Vagina (tissue), 2 donors: ENCODE results near the gene SAMD14. TPM values are rescaled to one million over a fixed set of nuclear protein-coding genes. Genes with fewer than 3 reads are reported as not detected.

Experiments
- DNase-seq, 2 donors: peaks; one replicate each; pipeline ENCODE4 v3.0.0-alpha.2; 2017; ENCODE audit errors: extremely low spot score in 2 of 2
- H3K27ac ChIP-seq: fragments of 200-600 bp; sonication (generic); one replicate; pipeline ENCODE4 v1.5.1; 2019
- H3K27me3 ChIP-seq: fragments of 200-600 bp; sonication (generic); one replicate; pipeline ENCODE4 v1.5.1; 2019
- H3K36me3 ChIP-seq, 2 donors: fragments of 200-600 bp; sonication (generic); one replicate each; pipeline ENCODE4 v1.5.1; 2017 to 2019
- H3K4me1 ChIP-seq: fragments of 200-600 bp; sonication (generic); one replicate; pipeline ENCODE4 v1.5.1; 2019
- H3K4me3 ChIP-seq, 2 donors: fragments of 200-600 bp; sonication (generic); 1 replicate in 1 of 2; 2 replicates in 1 of 2; pipeline ENCODE4 v1.5.1; 2016 to 2019
- H3K9me3 ChIP-seq: fragments of 200-600 bp; sonication (generic); one replicate; pipeline ENCODE4 v1.5.1; 2019
- CTCF ChIP-seq, 3 experiments: fragments of 450-650 bp in 2 of 3; fragments of 200-600 bp in 1 of 3; sonication (generic) in 1 of 3; IDR thresholded peaks; one replicate each; pipeline ENCODE4 v1.5.1; 2017 to 2019; ENCODE audit warnings: antibody characterized with exemption in 3 of 3, mild to moderate bottlenecking in 2 of 3, moderate library complexity in 2 of 3
- POLR2A ChIP-seq, 2 donors: fragments of 450-650 bp; IDR thresholded peaks; one replicate each; pipeline ENCODE4 v1.6.1; 2017; ENCODE audit warnings: antibody characterized with exemption in 2 of 2, mild to moderate bottlenecking in 2 of 2, moderate library complexity in 2 of 2
- POLR2AphosphoS5 ChIP-seq, 2 donors: sonication (generic); formaldehyde crosslinking; IDR thresholded peaks; one replicate each; pipeline ENCODE4 v1.9.0; 2017; ENCODE audit warnings: antibody characterized with exemption in 2 of 2, mild to moderate bottlenecking in 2 of 2, low read depth in 1 of 2; ENCODE audit not compliant: insufficient read depth in 1 of 2
- intact Hi-C: fragments of 100-400 bp; cut with DNase I; formaldehyde crosslinking; loops from one replicate; pipeline ENCODE4 v1.15.1; 2023
- total RNA-seq: library from RNA; depleted of rRNA; stranded (reverse); fragments of >200 nt; gene quantifications from one replicate; pipeline ENCODE4 v1.2.3, GENCODE V29; 2016

SAMD14 gene
- total RNA-seq, 1 donor from 2014 or later, result 4.4 TPM

DNA sequence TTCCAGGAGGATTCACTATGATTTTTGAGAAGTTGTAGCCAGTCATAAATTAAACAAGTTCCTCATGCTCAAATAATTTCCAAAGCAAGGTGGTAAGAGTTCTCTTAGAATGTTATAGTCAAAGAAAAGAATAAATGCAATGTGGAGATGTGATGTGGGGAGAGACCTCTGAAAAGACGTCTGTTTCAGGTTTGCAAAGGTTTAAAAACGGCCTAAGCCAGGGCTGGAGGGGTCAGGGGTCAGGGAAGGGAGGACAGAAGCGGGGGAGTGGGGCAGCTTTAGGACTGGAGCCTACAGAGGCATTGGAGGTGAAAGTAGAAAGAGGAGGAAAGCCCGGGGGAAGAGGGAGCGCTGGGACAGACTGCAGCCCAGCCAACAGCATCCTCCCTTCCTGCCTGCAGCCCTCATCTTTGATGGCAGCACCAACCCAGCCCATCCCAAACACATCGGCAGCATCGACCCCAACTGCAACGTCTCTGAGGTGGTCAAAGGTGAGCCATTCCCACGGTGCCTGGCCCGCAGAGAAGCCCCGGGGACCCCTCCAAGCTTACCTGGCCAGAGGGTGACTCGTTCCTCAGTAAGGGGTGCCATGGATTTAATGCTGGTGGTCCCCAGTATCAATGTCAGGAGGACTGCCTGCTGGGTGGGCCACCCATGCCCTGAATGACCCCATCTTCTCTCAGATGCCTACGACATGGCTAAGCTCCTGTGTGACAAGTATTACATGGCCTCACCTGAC lies 23.4 kb downstream of the SAMD14 start:
- H3K36me3 ChIP-seq, result peaks cover 0 to 47% of the 10 kb centered on the region in 2 donors
- DNase-seq, result no peak

GRCh38 chr17:50105811-50106210 lies 24.1 kb downstream of the SAMD14 start:
- Histone ChIP-seq H3K4me1 (peaks cover 32% of the 10 kb centered on the region), H3K27ac (no peak overlapping the region), H3K9me3 (no peaks in the 10 kb centered on the region), H3K4me3 (no peak overlapping the region), H3K27me3 (no peaks in the 10 kb centered on the region), H3K36me3 (peaks cover 0 to 45% of the 10 kb centered on the region in 2 donors)
- no peak for DNase-seq
- intact Hi-C loops, result no loop called here
- TF ChIP-seq POLR2AphosphoS5 (IDR thresholded peaks at IDR 0.05; ENCODE audit: insufficient read depth in 1 of 2, low read depth in 1 of 2), result no peak
- TF ChIP-seq CTCF (IDR thresholded peaks at IDR 0.05), result no peak
- no peak for TF ChIP-seq POLR2A (IDR thresholded peaks at IDR 0.05)

More for the DNA sequence above, 23.4 kb downstream of the SAMD14 start:
- Histone ChIP-seq H3K27ac (no peak overlapping the region), H3K4me3 (no peak overlapping the region), H3K4me1 (peaks cover 29% of the 10 kb centered on the region), H3K27me3 (no peaks in the 10 kb centered on the region), H3K9me3 (no peaks in the 10 kb centered on the region)
- intact Hi-C loops, result no loop called here
- no peak for TF ChIP-seq POLR2AphosphoS5 (IDR thresholded peaks at IDR 0.05; ENCODE audit: insufficient read depth in 1 of 2, low read depth in 1 of 2)
- no peak for TF ChIP-seq POLR2A (IDR thresholded peaks at IDR 0.05)
- no peak for TF ChIP-seq CTCF (IDR thresholded peaks at IDR 0.05)

- peaks cover 49% of the 10 kb centered on the region for H3K4me1 ChIP-seq
- H3K36me3 ChIP-seq, result peaks cover 0 to 29% of the 10 kb centered on the region in 2 donors
- TF ChIP-seq POLR2A (IDR thresholded peaks at IDR 0.05) (no peak), POLR2AphosphoS5 (IDR thresholded peaks at IDR 0.05; ENCODE audit: insufficient read depth in 1 of 2, low read depth in 1 of 2) (no peak)
- no peaks in the 10 kb centered on the region for H3K27me3 ChIP-seq
- H3K4me3 ChIP-seq, result no peak overlapping the region
- no peak for DNase-seq
- H3K9me3 ChIP-seq, result no peaks in the 10 kb centered on the region
- intact Hi-C loops, result no loop called here
- peak overlapping the region; percentile 87 for H3K27ac ChIP-seq
These were observed 26.0 kb downstream of the SAMD14 start for GRCh38 chr17:50103941-50104340.

- H3K4me1 ChIP-seq, result peaks cover 49% of the 10 kb centered on the region
- H3K4me3 ChIP-seq, result no peak overlapping the region
- H3K27me3 ChIP-seq, result no peaks in the 10 kb centered on the region
- TF ChIP-seq POLR2AphosphoS5 (IDR thresholded peaks at IDR 0.05; ENCODE audit: insufficient read depth in 1 of 2, low read depth in 1 of 2) (no peak), POLR2A (IDR thresholded peaks at IDR 0.05) (no peak), CTCF (IDR thresholded peaks at IDR 0.05) (no peak)
- peak overlapping the region; percentile 87 for H3K27ac ChIP-seq
- intact Hi-C loops, result no loop called here
- H3K9me3 ChIP-seq, result no peaks in the 10 kb centered on the region
- peaks cover 0 to 23% of the 10 kb centered on the region in 2 donors for H3K36me3 ChIP-seq
- DNase-seq, result no peak
These were observed 26.7 kb downstream of the SAMD14 start for GRCh38 chr17:50103252-50103651.

GRCh38 chr17:50102164-50102991 lies 27.6 kb downstream of the SAMD14 start:
- Histone ChIP-seq H3K27ac (peak overlapping the region; percentile 87), H3K4me3 (peak overlapping the region in 1 of 2 donors; percentile 4), H3K9me3 (no peaks in the 10 kb centered on the region), H3K4me1 (peaks cover 51% of the 10 kb centered on the region), H3K27me3 (no peaks in the 10 kb centered on the region), H3K36me3 (peaks cover 0 to 16% of the 10 kb centered on the region in 2 donors)
- no peak for TF ChIP-seq POLR2AphosphoS5 (IDR thresholded peaks at IDR 0.05; ENCODE audit: insufficient read depth in 1 of 2, low read depth in 1 of 2)
- DNase-seq, result no peak
- intact Hi-C loops, result no loop called here
